CD14-positive monocyte (primary cell): ENCODE data around the gene PKP2. TPM values are rescaled to one million over a fixed set of nuclear protein-coding genes. Genes with fewer than 3 reads are reported as not detected.

ENCODE experiments used
- DNase-seq, 3 donors: peaks; one replicate each; pipeline ENCODE4 v3.0.0-alpha.2; 2011 to 2022
- H2AFZ ChIP-seq: 2 replicates; pipeline ENCODE4 v1.6.0; 2012; ENCODE audit warnings: mild to moderate bottlenecking, low read depth, low read length, inconsistent platforms; ENCODE audit not compliant: insufficient read depth, poor library complexity, severe bottlenecking
- H3K27ac ChIP-seq, 2 donors: 1 replicate in 1 of 2; 2 replicates in 1 of 2; pipeline ENCODE4 v1.5.1; 2012 to 2013; ENCODE audit warnings: low read length in 2 of 2, control low read depth in 1 of 2, inconsistent platforms in 1 of 2, low read depth in 1 of 2, mild to moderate bottlenecking in 1 of 2
- H3K27me3 ChIP-seq, 2 donors: one replicate each; pipeline versions ENCODE4 v1.6.0 to v1.6.1; 2011 to 2013; ENCODE audit warnings: low read length in 2 of 2; ENCODE audit not compliant: control insufficient read depth in 2 of 2, insufficient read depth in 2 of 2
- H3K36me3 ChIP-seq, 2 donors: replicated peaks in 1 of 2; 1 replicate in 1 of 2; 2 replicates in 1 of 2; pipeline versions ENCODE4 v1.5.1 to v1.6.1; 2012 to 2013; ENCODE audit warnings: low read length in 2 of 2, control low read depth in 1 of 2, inconsistent platforms in 1 of 2, mild to moderate bottlenecking in 1 of 2; ENCODE audit not compliant: insufficient read depth in 2 of 2, control insufficient read depth in 1 of 2
- H3K4me1 ChIP-seq, 2 donors: 1 replicate in 1 of 2; 2 replicates in 1 of 2; pipeline versions ENCODE4 v1.5.1 to v1.6.1; 2012 to 2013; ENCODE audit warnings: low read length in 2 of 2, control low read depth in 1 of 2, inconsistent platforms in 1 of 2, mild to moderate bottlenecking in 1 of 2, moderate library complexity in 1 of 2; ENCODE audit not compliant: insufficient read depth in 2 of 2, control insufficient read depth in 1 of 2
- H3K4me2 ChIP-seq: replicated peaks from 2 replicates; pipeline ENCODE3; 2012; ENCODE audit warnings: low read length, moderate library complexity, mild to moderate bottlenecking; ENCODE audit not compliant: poor library complexity, severe bottlenecking; ENCODE audit errors: extremely low read depth
- H3K4me3 ChIP-seq, 3 experiments: fragments of 200-600 bp in 1 of 3; sonication (generic) in 1 of 3; replicated peaks in 1 of 3; 1 replicate in 2 of 3; 2 replicates in 1 of 3; pipeline ENCODE4 v1.5.1; 2011 to 2013; ENCODE audit warnings: low read length in 3 of 3, mild to moderate bottlenecking in 3 of 3, control low read depth in 2 of 3, low read depth in 2 of 3, inconsistent platforms in 1 of 3, moderate library complexity in 1 of 3
- H3K79me2 ChIP-seq: 2 replicates; pipeline ENCODE4 v1.6.0; 2012; ENCODE audit warnings: mild to moderate bottlenecking, control low read depth, inconsistent platforms, low read length, moderate library complexity; ENCODE audit not compliant: insufficient read depth
- H3K9ac ChIP-seq: 2 replicates; pipeline ENCODE4 v1.6.0; 2017; ENCODE audit warnings: low read length, mild to moderate bottlenecking; ENCODE audit not compliant: insufficient read depth, poor library complexity, severe bottlenecking
- H3K9me3 ChIP-seq, 2 donors: replicated peaks in 1 of 2; 1 replicate in 1 of 2; 2 replicates in 1 of 2; pipeline versions ENCODE4 v1.5.1 to v1.6.1; 2012 to 2013; ENCODE audit warnings: low read length in 2 of 2, control low read depth in 1 of 2; ENCODE audit not compliant: control insufficient read depth in 1 of 2, insufficient read depth in 1 of 2
- H4K20me1 ChIP-seq: 2 replicates; pipeline ENCODE4 v1.6.0; 2012; ENCODE audit warnings: mild to moderate bottlenecking, low read length, control low read depth, moderate library complexity; ENCODE audit not compliant: insufficient read depth
- H3K27ac Mint-ChIP-seq, 7 donors: one replicate each; pipeline ENCODE4 v1.8.0; 2020; ENCODE audit warnings: mild to moderate bottlenecking in 7 of 7, mixed read lengths in 7 of 7, moderate library complexity in 6 of 7, inconsistent platforms in 2 of 7
- H3K27me3 Mint-ChIP-seq, 3 donors: one replicate each; pipeline ENCODE4 v1.8.0; 2021 to 2022; ENCODE audit warnings: low read depth in 3 of 3, mild to moderate bottlenecking in 3 of 3, mixed read lengths in 3 of 3, moderate library complexity in 3 of 3, inconsistent platforms in 1 of 3
- H3K36me3 Mint-ChIP-seq, 2 donors: one replicate each; pipeline ENCODE4 v1.8.0; 2020; ENCODE audit warnings: mixed read lengths in 2 of 2, inconsistent platforms in 1 of 2, mild to moderate bottlenecking in 1 of 2
- H3K4me1 Mint-ChIP-seq: one replicate; pipeline ENCODE4 v1.8.0; 2020; ENCODE audit warnings: mild to moderate bottlenecking, mixed read lengths
- H3K4me3 Mint-ChIP-seq, 2 donors: one replicate each; pipeline ENCODE4 v1.8.0; 2020; ENCODE audit warnings: mild to moderate bottlenecking in 2 of 2, mixed read lengths in 2 of 2, moderate library complexity in 1 of 2
- H3K9me3 Mint-ChIP-seq, 7 donors: one replicate each; pipeline ENCODE4 v1.8.0; 2020 to 2022; ENCODE audit warnings: mixed read lengths in 7 of 7, mild to moderate bottlenecking in 6 of 7, moderate library complexity in 6 of 7, inconsistent platforms in 2 of 7
- CTCF ChIP-seq: fragments of 200-600 bp; IDR thresholded peaks from one replicate; pipeline ENCODE4 v1.8.0; 2022; ENCODE audit warnings: antibody characterized with exemption, mild to moderate bottlenecking
- WGBS: methylation state at CpG from one replicate; pipeline ENCODE4 v1.1.5; 2013; ENCODE audit warnings: missing lambda C conversion rate; ENCODE audit not compliant: insufficient coverage; 5-methylcytosine and 5-hydroxymethylcytosine counted together
- intact Hi-C, 2 donors: fragments of 100-400 bp; cut with micrococcal nuclease; formaldehyde crosslinking; loops; one replicate each; pipeline versions ENCODE4 v1.15.0 to v1.15.1; 2023
- polyA plus RNA-seq, 3 donors: library from polyadenylated mRNA; depleted of rRNA in 1 of 3; unstranded in 2 of 3; stranded (reverse) in 1 of 3; fragments of 300-500 nt in 2 of 3; fragments of >200 nt in 1 of 3; fragmentation: Illumina TruSeq in 2 of 3; gene quantifications; 1 replicate in 2 of 3; 2 replicates in 1 of 3; pipeline ENCODE4 v1.2.3, GENCODE V29; 2012 to 2021

PKP2 gene
- polyA plus RNA-seq, 3 donors: 0.95 to 3.1 (median 2.9) TPM

- no peak for TF ChIP-seq CTCF
- 100% methylated on average over 1 of the region's 6 CpGs for WGBS
- Mint-ChIP-seq H3K9me3 (peaks cover 0 to 1% (median 0%) of the 10 kb centered on the region in 7 donors), H3K27me3 (peaks cover 6 to 13% (median 9%) of the 10 kb centered on the region in 3 donors), H3K4me1 (peaks cover 2% of the 10 kb centered on the region), H3K4me3 (no peak overlapping the region), H3K36me3 (no peaks in the 10 kb centered on the region), H3K27ac (no peak overlapping the region)
- Histone ChIP-seq H4K20me1 (no peaks in the 10 kb centered on the region), H3K9ac (no peak overlapping the region), H3K4me2 (no peak overlapping the region), H3K4me3 (no peak overlapping the region), H3K4me1 (no peaks in the 10 kb centered on the region), H3K79me2 (no peaks in the 10 kb centered on the region), H3K27ac (no peak overlapping the region), H2AFZ (no peak overlapping the region), H3K9me3 (no peaks in the 10 kb centered on the region), H3K27me3 (peaks cover 2 to 3% of the 10 kb centered on the region in 2 donors), H3K36me3 (no peaks in the 10 kb centered on the region)
- no peak for DNase-seq
- intact Hi-C loops: no loop called here
Observed at GRCh38 chr12:32773691-32774090, 122.9 kb downstream of the PKP2 start.

GRCh38 chr12:32770141-32770540 lies 126.4 kb downstream of the PKP2 start:
- H3K9me3 Mint-ChIP-seq: peaks cover 0 to 1% (median 0%) of the 10 kb centered on the region in 7 donors
- H3K4me1 Mint-ChIP-seq: peaks cover 2% of the 10 kb centered on the region
- Histone ChIP-seq H2AFZ (no peak overlapping the region), H3K4me2 (no peak overlapping the region), H3K9me3 (no peaks in the 10 kb centered on the region), H3K79me2 (no peaks in the 10 kb centered on the region), H3K27ac (no peak overlapping the region), H3K9ac (no peak overlapping the region), H3K4me1 (no peaks in the 10 kb centered on the region), H3K36me3 (no peaks in the 10 kb centered on the region), H3K4me3 (no peak overlapping the region), H4K20me1 (no peaks in the 10 kb centered on the region), H3K27me3 (peaks cover 2 to 3% of the 10 kb centered on the region in 2 donors)
- TF ChIP-seq CTCF: no peak
- intact Hi-C loops: no loop called here
- H3K27me3 Mint-ChIP-seq: peaks cover 0 to 14% (median 7%) of the 10 kb centered on the region in 3 donors
- no peak overlapping the region for H3K4me3 Mint-ChIP-seq
- no CpG with 5 or more reads among the region's 1 CpG for WGBS
- no peak for DNase-seq
- H3K27ac Mint-ChIP-seq: no peak overlapping the region
- H3K36me3 Mint-ChIP-seq: no peaks in the 10 kb centered on the region
